ENCODE measurements around the gene CCK.

DNA sequence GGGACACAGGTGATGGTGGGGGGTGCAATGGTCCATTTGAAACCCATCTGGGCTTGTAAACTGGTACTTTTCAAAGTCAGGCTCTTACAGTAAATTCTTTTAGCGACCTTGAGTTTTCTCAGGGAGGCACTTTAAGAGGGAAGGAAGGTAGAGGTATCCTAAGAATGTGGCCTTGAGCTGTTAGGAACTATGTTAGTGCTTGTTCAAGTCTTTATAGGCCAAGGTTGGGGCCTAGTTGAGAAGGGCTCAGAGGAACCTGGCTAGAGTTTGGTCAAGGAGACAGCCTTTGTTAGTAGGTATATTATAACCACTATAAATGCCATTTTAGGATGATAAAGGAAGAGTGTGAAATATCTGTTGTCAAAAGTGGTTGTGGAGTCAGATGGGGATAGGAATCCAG lies 9.2 kb upstream of the CCK start:
- TF ChIP-seq, protein P1, sequence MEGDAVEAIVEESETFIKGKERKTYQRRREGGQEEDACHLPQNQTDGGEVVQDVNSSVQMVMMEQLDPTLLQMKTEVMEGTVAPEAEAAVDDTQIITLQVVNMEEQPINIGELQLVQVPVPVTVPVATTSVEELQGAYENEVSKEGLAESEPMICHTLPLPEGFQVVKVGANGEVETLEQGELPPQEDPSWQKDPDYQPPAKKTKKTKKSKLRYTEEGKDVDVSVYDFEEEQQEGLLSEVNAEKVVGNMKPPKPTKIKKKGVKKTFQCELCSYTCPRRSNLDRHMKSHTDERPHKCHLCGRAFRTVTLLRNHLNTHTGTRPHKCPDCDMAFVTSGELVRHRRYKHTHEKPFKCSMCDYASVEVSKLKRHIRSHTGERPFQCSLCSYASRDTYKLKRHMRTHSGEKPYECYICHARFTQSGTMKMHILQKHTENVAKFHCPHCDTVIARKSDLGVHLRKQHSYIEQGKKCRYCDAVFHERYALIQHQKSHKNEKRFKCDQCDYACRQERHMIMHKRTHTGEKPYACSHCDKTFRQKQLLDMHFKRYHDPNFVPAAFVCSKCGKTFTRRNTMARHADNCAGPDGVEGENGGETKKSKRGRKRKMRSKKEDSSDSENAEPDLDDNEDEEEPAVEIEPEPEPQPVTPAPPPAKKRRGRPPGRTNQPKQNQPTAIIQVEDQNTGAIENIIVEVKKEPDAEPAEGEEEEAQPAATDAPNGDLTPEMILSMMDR (IDR thresholded peaks at IDR 0.05 in 4 of 5, conservative IDR thresholded peaks at IDR 0.05 in 1 of 5), result no peak
- no peak for TF ChIP-seq POLR2A (IDR thresholded peaks at IDR 0.05)

Data from gastrocnemius medialis (tissue), 4 donors.